DND-41 (cell line): ENCODE measurements around the gene KIF13A.

Source experiments
- ATAC-seq: fragments of 200-7000 bp; cut with Tn5 transposase; 3 replicates; pipeline ENCODE4 v1.9.1; 2021; ENCODE audit warnings: low read depth; ENCODE audit not compliant: insufficient read depth
- DNase-seq: peaks from one replicate; pipeline ENCODE4 v3.0.0-alpha.2; 2020
- H2AFZ ChIP-seq: 2 replicates; pipeline ENCODE4 v1.6.0; 2012; ENCODE audit warnings: low read depth, low read length
- H3K27ac ChIP-seq: 2 replicates; pipeline ENCODE4 v1.5.1; 2012; ENCODE audit warnings: low read length, inconsistent platforms
- H3K27me3 ChIP-seq: fragments of 200-600 bp; sonication (generic); 2 replicates; pipeline ENCODE4 v1.6.0; 2012; ENCODE audit warnings: low read length, mild to moderate bottlenecking, inconsistent platforms; ENCODE audit not compliant: insufficient read depth, poor library complexity
- H3K36me3 ChIP-seq: 2 replicates; pipeline ENCODE4 v1.5.1; 2012; ENCODE audit warnings: low read length, inconsistent platforms; ENCODE audit not compliant: insufficient read depth
- H3K4me1 ChIP-seq: 2 replicates; pipeline ENCODE4 v1.5.1; 2012; ENCODE audit warnings: mild to moderate bottlenecking, low read length; ENCODE audit not compliant: insufficient read depth
- H3K4me2 ChIP-seq: 2 replicates; pipeline ENCODE4 v1.6.0; 2012; ENCODE audit warnings: mild to moderate bottlenecking, moderate library complexity, low read length, inconsistent platforms; ENCODE audit not compliant: insufficient read depth
- H3K4me3 ChIP-seq, 2 experiments: fragments of 200-600 bp in 1 of 2; shearing (Covaris generic) in 1 of 2; 2 replicates each; pipeline ENCODE4 v1.5.1; 2012 to 2016; ENCODE audit warnings: inconsistent platforms in 2 of 2, low read length in 2 of 2, mild to moderate bottlenecking in 2 of 2, low read depth in 1 of 2, moderate library complexity in 1 of 2
- H3K79me2 ChIP-seq: 2 replicates; pipeline ENCODE4 v1.6.0; 2012; ENCODE audit warnings: low read length, inconsistent platforms; ENCODE audit not compliant: insufficient read depth
- H3K9ac ChIP-seq: 2 replicates; pipeline ENCODE4 v1.6.0; 2012; ENCODE audit warnings: low read depth, mild to moderate bottlenecking, inconsistent platforms, low read length, moderate library complexity
- H3K9me3 ChIP-seq: 2 replicates; pipeline ENCODE4 v1.5.1; 2012; ENCODE audit warnings: low read length, moderate library complexity, mild to moderate bottlenecking, inconsistent platforms; ENCODE audit not compliant: insufficient read depth, severe bottlenecking
- H4K20me1 ChIP-seq: 2 replicates; pipeline ENCODE4 v1.6.0; 2012; ENCODE audit warnings: low read length; ENCODE audit not compliant: insufficient read depth
- EZH2 ChIP-seq: IDR thresholded peaks from 3 replicates; pipeline ENCODE4 v1.6.1; 2012; ENCODE audit warnings: borderline replicate concordance, low read depth, mild to moderate bottlenecking, moderate library complexity, low read length, inconsistent platforms; ENCODE audit not compliant: severe bottlenecking
- TF ChIP-seq, protein P1 (sequence below): IDR thresholded peaks from 2 replicates; pipeline ENCODE4 v1.5.1; 2012; ENCODE audit warnings: borderline replicate concordance, low read length, moderate library complexity, mild to moderate bottlenecking; ENCODE audit not compliant: poor library complexity, severe bottlenecking; ENCODE audit errors: extremely low read depth

KIF13A gene

DNA sequence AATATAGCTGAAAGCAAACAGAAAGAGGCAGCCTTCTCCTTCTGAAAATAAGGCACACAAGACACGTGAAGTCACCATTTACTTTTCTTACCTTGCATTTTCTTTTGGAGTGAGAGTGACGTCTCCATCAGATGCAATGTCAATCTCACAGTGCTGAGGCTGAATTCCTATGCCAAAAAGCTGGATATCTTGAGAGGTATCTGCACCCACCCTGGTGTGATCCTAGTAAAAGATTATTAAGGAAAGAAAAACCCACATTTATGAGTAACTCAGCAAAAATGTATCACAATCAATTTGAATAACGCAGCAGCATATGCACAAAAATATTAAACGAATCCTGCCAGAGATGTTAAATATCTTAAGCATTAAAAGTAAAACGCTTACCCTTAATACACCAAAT, 159.3 kb downstream of the KIF13A start:
- TF ChIP-seq EZH2: no peak
- TF ChIP-seq, protein P1, sequence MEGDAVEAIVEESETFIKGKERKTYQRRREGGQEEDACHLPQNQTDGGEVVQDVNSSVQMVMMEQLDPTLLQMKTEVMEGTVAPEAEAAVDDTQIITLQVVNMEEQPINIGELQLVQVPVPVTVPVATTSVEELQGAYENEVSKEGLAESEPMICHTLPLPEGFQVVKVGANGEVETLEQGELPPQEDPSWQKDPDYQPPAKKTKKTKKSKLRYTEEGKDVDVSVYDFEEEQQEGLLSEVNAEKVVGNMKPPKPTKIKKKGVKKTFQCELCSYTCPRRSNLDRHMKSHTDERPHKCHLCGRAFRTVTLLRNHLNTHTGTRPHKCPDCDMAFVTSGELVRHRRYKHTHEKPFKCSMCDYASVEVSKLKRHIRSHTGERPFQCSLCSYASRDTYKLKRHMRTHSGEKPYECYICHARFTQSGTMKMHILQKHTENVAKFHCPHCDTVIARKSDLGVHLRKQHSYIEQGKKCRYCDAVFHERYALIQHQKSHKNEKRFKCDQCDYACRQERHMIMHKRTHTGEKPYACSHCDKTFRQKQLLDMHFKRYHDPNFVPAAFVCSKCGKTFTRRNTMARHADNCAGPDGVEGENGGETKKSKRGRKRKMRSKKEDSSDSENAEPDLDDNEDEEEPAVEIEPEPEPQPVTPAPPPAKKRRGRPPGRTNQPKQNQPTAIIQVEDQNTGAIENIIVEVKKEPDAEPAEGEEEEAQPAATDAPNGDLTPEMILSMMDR: no peak
- no peaks in the 10 kb centered on the region for H3K4me1 ChIP-seq
- H2AFZ ChIP-seq: no peak overlapping the region
- ATAC-seq (no peak), DNase-seq (no peak)
- H3K27me3 ChIP-seq: no peaks in the 10 kb centered on the region
- no peaks in the 10 kb centered on the region for H4K20me1 ChIP-seq
- H3K36me3 ChIP-seq: no peaks in the 10 kb centered on the region
- no peaks in the 10 kb centered on the region for H3K9me3 ChIP-seq
- H3K4me3 ChIP-seq: no peak overlapping the region
- no peak overlapping the region for H3K4me2 ChIP-seq
- no peak overlapping the region for H3K9ac ChIP-seq
- no peak overlapping the region for H3K27ac ChIP-seq
- H3K79me2 ChIP-seq: no peaks in the 10 kb centered on the region

DNA sequence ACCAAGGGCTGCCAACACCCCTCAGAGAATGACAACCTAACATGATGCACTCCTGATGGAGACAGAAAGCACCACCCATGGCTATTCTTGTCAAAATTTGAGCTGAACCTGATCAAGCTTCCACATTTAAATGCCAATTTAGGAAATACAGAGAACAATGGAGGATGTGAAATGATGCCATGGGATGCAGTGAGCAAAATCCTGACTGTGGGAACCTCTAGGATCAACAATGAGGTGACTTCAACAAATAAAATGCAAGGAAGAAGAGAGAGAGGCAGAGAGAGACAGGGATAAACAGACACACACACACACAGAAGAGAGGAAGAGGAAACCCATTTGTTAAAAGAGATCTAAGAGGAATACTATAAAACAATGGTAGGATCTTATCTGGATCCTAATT, 161.1 kb downstream of the KIF13A start:
- H3K27me3 ChIP-seq: no peaks in the 10 kb centered on the region
- no peaks in the 10 kb centered on the region for H4K20me1 ChIP-seq
- H3K79me2 ChIP-seq: no peaks in the 10 kb centered on the region
- no peak overlapping the region for H2AFZ ChIP-seq
- H3K4me2 ChIP-seq: no peak overlapping the region
- no peak overlapping the region for H3K4me3 ChIP-seq
- no peak for TF ChIP-seq EZH2
- TF ChIP-seq, protein P1: no peak
- no peaks in the 10 kb centered on the region for H3K9me3 ChIP-seq
- no peak overlapping the region for H3K27ac ChIP-seq
- no peak overlapping the region for H3K9ac ChIP-seq
- H3K36me3 ChIP-seq: no peaks in the 10 kb centered on the region
- ATAC-seq (no peak), DNase-seq (no peak)
- H3K4me1 ChIP-seq: no peaks in the 10 kb centered on the region

GRCh38 chr6:17820055-17820454, 167.4 kb downstream of the KIF13A start:
- H3K27ac ChIP-seq: no peak overlapping the region
- no peaks in the 10 kb centered on the region for H3K4me1 ChIP-seq
- H3K79me2 ChIP-seq: no peaks in the 10 kb centered on the region
- H3K4me2 ChIP-seq: no peak overlapping the region
- DNase-seq: no peak
- H3K9ac ChIP-seq: no peak overlapping the region
- no peaks in the 10 kb centered on the region for H4K20me1 ChIP-seq
- no peaks in the 10 kb centered on the region for H3K9me3 ChIP-seq
- no peaks in the 10 kb centered on the region for H3K36me3 ChIP-seq
- no peak overlapping the region for H2AFZ ChIP-seq
- TF ChIP-seq, protein P1: no peak
- TF ChIP-seq EZH2: no peak
- H3K4me3 ChIP-seq: no peak overlapping the region
- no peak for ATAC-seq
- H3K27me3 ChIP-seq: no peaks in the 10 kb centered on the region

DNA sequence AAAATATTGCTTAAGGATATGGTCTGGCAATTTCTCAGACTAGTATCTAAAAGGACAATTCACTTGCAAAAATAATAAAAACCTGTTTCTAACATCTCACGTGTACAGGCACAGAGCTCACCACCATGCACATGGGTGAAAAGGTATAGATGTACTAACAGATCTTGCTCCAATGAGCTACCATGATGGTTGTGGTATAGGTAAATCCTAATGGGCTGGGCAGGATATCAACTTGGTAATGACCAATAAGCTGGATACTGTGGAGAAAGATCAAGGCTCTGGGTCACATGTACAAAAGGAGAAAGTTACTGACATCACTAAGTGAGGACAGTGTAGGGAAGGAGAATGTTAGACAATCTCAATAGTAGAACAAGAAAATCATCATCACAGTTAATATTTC, 169.7 kb downstream of the KIF13A start:
- no peak overlapping the region for H3K27ac ChIP-seq
- H3K9ac ChIP-seq: no peak overlapping the region
- no peaks in the 10 kb centered on the region for H3K9me3 ChIP-seq
- DNase-seq (no peak), ATAC-seq (no peak)
- no peaks in the 10 kb centered on the region for H4K20me1 ChIP-seq
- H3K27me3 ChIP-seq: no peaks in the 10 kb centered on the region
- no peaks in the 10 kb centered on the region for H3K4me1 ChIP-seq
- H3K79me2 ChIP-seq: no peaks in the 10 kb centered on the region
- no peak overlapping the region for H3K4me3 ChIP-seq
- no peak overlapping the region for H3K4me2 ChIP-seq
- H2AFZ ChIP-seq: no peak overlapping the region
- no peak for TF ChIP-seq EZH2
- TF ChIP-seq, protein P1: no peak
- H3K36me3 ChIP-seq: no peaks in the 10 kb centered on the region
